GM13977 (cell line): ENCODE results near the gene CCDC179.

Experiments
- DNase-seq: peaks from one replicate; pipeline ENCODE4 v3.0.0; 2012; ENCODE audit warnings: low spot score
- in situ Hi-C: fragments of 300-500 bp; cut with MboI; formaldehyde crosslinking; loops from one replicate; pipeline ENCODE4 v1.12.0; 2022; ENCODE audit warnings: low sequenced_read_pairs, low pct_unique_long_range_greater_than_20kb, mixed read lengths, inconsistent platforms; ENCODE audit not compliant: unreplicated experiment
- TF ChIP-seq, protein P1 (sequence below): IDR thresholded peaks from 2 replicates; pipeline ENCODE4 v1.5.1; 2012; ENCODE audit warnings: mild to moderate bottlenecking, control low read depth; ENCODE audit not compliant: insufficient read depth; ENCODE audit errors: extremely low read depth, missing control alignments

CCDC179 gene

DNA sequence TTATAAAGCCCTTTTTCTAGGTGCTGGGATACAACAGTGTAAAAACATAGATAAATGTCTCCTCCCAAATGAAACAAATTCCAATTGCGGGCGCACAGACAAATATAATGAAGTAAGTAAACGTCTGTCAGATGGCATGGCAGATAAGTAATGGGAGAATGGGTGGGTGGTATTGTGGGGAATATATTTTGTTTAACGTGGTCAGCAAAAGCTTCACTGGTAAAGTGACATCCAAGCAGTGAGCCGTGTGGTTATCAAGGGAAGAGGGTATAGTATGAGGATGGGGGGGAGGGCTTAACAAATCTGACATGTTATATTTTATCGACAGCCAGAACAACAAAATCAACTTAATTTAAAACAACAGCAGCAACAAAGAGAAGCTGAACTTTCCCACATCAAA is 31.9 kb downstream of the CCDC179 start:
- TF ChIP-seq, protein P1, sequence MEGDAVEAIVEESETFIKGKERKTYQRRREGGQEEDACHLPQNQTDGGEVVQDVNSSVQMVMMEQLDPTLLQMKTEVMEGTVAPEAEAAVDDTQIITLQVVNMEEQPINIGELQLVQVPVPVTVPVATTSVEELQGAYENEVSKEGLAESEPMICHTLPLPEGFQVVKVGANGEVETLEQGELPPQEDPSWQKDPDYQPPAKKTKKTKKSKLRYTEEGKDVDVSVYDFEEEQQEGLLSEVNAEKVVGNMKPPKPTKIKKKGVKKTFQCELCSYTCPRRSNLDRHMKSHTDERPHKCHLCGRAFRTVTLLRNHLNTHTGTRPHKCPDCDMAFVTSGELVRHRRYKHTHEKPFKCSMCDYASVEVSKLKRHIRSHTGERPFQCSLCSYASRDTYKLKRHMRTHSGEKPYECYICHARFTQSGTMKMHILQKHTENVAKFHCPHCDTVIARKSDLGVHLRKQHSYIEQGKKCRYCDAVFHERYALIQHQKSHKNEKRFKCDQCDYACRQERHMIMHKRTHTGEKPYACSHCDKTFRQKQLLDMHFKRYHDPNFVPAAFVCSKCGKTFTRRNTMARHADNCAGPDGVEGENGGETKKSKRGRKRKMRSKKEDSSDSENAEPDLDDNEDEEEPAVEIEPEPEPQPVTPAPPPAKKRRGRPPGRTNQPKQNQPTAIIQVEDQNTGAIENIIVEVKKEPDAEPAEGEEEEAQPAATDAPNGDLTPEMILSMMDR: no peak
- DNase-seq: no peak
- in situ Hi-C loops: no loop called here

DNA sequence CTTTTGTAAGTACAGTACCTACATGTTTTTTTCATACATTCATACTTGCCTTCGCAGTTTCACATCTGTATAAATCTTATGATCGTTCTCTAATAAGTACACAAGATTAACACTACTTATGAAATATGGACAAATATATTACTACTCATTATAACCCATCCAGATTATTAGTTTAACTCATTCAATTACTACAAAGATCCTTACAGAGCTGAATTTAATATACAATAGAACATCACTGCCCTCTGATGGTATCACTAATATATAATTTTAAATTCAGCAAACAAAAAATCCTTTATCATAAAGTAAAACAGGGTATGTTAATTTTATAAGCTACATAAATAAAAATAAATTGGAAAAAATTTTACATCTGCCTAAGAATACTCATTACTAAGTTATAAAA is 38.1 kb downstream of the CCDC179 start:
- TF ChIP-seq, protein P1: no peak
- in situ Hi-C loops: no loop called here

DNA sequence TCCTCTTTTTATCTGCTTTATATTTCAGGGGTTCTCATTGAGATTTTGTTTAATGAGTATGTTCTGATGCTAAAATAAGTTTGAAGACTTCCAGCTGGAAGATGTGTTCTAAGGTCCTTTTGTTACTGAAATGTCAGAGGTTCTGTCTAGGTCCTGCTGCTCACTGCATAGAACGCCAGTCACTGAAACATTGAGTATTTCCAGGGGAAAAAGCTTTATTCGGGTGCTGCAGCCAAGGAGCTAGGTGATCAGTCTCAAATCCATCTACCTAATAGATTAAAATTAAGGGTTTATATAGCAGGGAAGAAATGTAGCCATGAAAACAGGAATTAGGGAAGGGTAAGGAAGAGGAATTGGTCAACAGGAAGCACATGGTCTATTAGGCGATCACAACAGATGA is 50.4 kb downstream of the CCDC179 start:
- TF ChIP-seq, protein P1: no peak
- no peak for DNase-seq
- in situ Hi-C loops: no loop called here

More for the DNA sequence above, 38.1 kb downstream of the CCDC179 start:
- no peak for DNase-seq

DNA sequence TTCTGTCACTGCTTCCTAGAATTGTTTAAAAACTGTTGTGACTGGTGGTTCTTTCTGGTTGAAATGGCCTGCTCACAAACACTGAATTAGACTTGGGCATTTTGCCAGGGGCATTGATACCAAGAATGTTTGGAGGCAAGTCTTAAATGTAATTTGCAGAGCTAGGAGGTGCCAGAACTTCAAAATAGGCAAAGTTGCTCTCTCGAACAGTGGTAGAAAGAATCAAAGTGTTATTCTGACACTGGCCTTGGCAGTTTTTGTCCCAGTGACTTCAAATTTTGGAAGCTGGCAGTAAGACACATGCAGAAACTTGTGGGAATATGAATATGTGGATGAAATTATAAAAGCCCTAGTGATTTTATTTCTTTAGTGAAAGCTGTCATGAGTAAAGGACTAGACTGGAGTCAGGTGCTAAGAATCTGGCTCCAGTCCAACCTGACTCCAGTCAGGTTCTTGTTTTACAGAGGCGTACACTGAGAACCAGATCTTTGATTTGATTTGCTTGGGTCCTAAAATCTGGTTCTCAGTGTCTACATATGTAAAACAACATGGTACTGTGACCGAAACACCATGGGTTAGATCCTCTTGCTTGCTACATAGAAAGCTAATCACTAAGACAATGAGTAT is 51.6 kb downstream of the CCDC179 start:
- DNase-seq: no peak
- TF ChIP-seq, protein P1: no peak
- in situ Hi-C loops: no loop called here

DNA sequence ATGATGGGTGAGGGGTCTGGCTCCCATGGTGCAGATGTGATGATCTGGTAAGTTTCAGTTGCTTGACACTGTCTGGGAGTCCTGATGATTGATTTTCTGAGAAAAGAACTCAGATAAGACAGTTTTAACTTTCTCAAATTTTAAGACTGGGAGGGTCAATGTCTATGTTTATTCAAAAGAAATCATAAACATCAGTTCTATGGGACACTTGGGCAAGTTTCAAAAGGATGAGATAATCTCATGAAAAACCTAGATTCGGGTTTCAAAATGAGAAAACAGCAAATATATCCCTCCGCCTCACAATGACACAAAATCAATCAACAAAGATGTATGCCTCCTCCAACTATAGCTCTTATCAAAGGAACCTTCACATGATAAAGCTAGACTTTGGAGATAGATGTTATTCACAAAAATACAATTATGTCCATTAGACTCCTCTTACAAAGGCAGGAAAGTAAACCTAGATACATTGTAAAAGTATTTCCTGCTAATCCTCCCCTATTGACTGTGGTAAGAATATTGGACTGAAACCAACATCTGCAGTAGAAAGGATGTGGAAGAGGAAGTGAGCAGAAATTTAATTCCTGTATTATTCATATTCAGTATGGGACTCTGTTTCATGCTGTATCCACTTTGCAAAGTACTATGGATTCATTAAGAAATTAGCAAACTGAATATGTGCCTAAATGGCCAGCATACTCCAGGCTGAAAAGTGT is 52.3 kb downstream of the CCDC179 start:
- TF ChIP-seq, protein P1: no peak
- DNase-seq: peak; percentile 7
- in situ Hi-C loops: no loop called here

DNA sequence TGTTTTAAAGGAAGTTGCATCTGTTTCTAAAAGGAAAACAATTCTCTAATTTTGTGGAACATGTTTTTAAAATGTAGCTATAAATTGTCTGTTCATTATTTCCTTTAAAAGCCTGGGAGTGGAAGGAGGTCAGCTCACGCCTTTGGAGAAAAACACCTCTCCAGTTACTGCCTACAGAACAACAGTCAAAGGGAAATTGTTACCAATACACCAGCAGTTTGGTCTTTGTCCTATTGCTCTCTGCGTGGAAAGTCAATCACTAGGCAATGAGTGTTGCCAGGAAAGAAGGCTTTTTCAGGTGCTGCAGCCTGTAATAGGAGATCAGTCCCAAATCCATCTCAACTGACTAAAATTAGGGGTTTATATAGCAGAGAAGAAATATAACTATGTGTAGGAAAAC is 52.9 kb downstream of the CCDC179 start:
- in situ Hi-C loops: no loop called here
- TF ChIP-seq, protein P1: no peak
- DNase-seq: no peak
